ENCODE data around the gene MYBBP1A. TPM values are rescaled to one million over a fixed set of nuclear protein-coding genes. Genes with fewer than 3 reads are reported as not detected.

The MYBBP1A gene
- polyA plus RNA-seq, 1 donor: 36.9 TPM

GRCh38 chr17:4519361-4519788, 35.8 kb downstream of the MYBBP1A start:
- DNase-seq: no peak

GRCh38 chr17:4518901-4519300, 36.3 kb downstream of the MYBBP1A start:
- no peak for DNase-seq

GRCh38 chr17:4516735-4517134, 38.4 kb downstream of the MYBBP1A start:
- no peak for DNase-seq

- DNase-seq: no peak
These were observed 39.7 kb downstream of the MYBBP1A start for GRCh38 chr17:4515501-4515900.

- DNase-seq: no peak
These were observed 40.4 kb downstream of the MYBBP1A start for GRCh38 chr17:4514779-4515178.

GRCh38 chr17:4514206-4514605, 41.0 kb downstream of the MYBBP1A start:
- no peak for DNase-seq

GRCh38 chr17:4513113-4514032, 41.8 kb downstream of the MYBBP1A start:
- DNase-seq: no peak

- DNase-seq: no peak
These were observed 42.8 kb downstream of the MYBBP1A start for GRCh38 chr17:4512156-4513112.

- DNase-seq: no peak
These were observed 43.8 kb downstream of the MYBBP1A start for GRCh38 chr17:4511199-4511932.

GRCh38 chr17:4510618-4510941, 44.6 kb downstream of the MYBBP1A start:
- DNase-seq: no peak

- DNase-seq: no peak
These were observed 45.1 kb downstream of the MYBBP1A start for GRCh38 chr17:4509923-4510617.

GRCh38 chr17:4509401-4509800, 45.8 kb downstream of the MYBBP1A start:
- DNase-seq: no peak

GRCh38 chr17:4508207-4508606, 47.0 kb downstream of the MYBBP1A start:
- DNase-seq: no peak

- no peak for DNase-seq
These were observed 47.6 kb downstream of the MYBBP1A start for GRCh38 chr17:4507361-4508111.

- DNase-seq: no peak
These were observed 48.3 kb downstream of the MYBBP1A start for GRCh38 chr17:4506892-4507291.

- DNase-seq: no peak
These were observed 48.9 kb downstream of the MYBBP1A start for GRCh38 chr17:4506175-4506813.

GRCh38 chr17:4505187-4505586, 50.0 kb downstream of the MYBBP1A start:
- no peak for DNase-seq

- no peak for DNase-seq
These were observed 51.0 kb downstream of the MYBBP1A start for GRCh38 chr17:4504188-4504587.

- DNase-seq: no peak
These were observed 51.7 kb downstream of the MYBBP1A start for GRCh38 chr17:4503283-4504025.
